ENCODE data around the gene LMBR1. TPM values are rescaled to one million over a fixed set of nuclear protein-coding genes. Genes with fewer than 3 reads are reported as not detected.
A peak's percentile ranks its signal among the peaks of the same experiment; 100 is the strongest.
"Not testable (repeated sequence)": the region's sequence is repeated elsewhere in the genome, so short reads cannot be mapped to it uniquely, and the experiment has no call there.

Gene LMBR1
- total RNA-seq, 1 donor from 2014 or later, result 37.3 TPM

- H3K4me3 Mint-ChIP-seq (ENCODE audit: unreplicated experiment), result no peak overlapping the region
- H3K36me3 Mint-ChIP-seq (ENCODE audit: low read depth), result no peaks in the 10 kb centered on the region
- H3K27me3 Mint-ChIP-seq (ENCODE audit: low read depth), result peaks cover 2% of the 10 kb centered on the region
- H3K4me1 Mint-ChIP-seq (ENCODE audit: low read depth), result no peaks in the 10 kb centered on the region
- DNase-seq (ENCODE audit: low spot score), result no peak
- no peak for TF ChIP-seq CTCF (IDR thresholded peaks at IDR 0.05)
- no peak overlapping the region for H3K27ac Mint-ChIP-seq (ENCODE audit: unreplicated experiment)
- H3K9me3 Mint-ChIP-seq (ENCODE audit: low read depth), result no peaks in the 10 kb centered on the region
Observed at GRCh38 chr7:156935250-156935649, 42.3 kb upstream of the LMBR1 start.

- peaks cover 16% of the 10 kb centered on the region for H3K27me3 Mint-ChIP-seq (ENCODE audit: low read depth)
- no peaks in the 10 kb centered on the region for H3K36me3 Mint-ChIP-seq (ENCODE audit: low read depth)
- H3K4me1 Mint-ChIP-seq (ENCODE audit: low read depth), result no peaks in the 10 kb centered on the region
- H3K4me3 Mint-ChIP-seq (ENCODE audit: unreplicated experiment), result no peak overlapping the region
- no peaks in the 10 kb centered on the region for H3K9me3 Mint-ChIP-seq (ENCODE audit: low read depth)
- DNase-seq (ENCODE audit: low spot score), result no peak
- no peak for TF ChIP-seq CTCF (IDR thresholded peaks at IDR 0.05)
- no peak overlapping the region for H3K27ac Mint-ChIP-seq (ENCODE audit: unreplicated experiment)
Observed at GRCh38 chr7:156932006-156932405, 39.0 kb upstream of the LMBR1 start.

- H3K4me1 Mint-ChIP-seq (ENCODE audit: low read depth), result no peaks in the 10 kb centered on the region
- DNase-seq (ENCODE audit: low spot score), result peak; percentile 44
- no peak overlapping the region for H3K4me3 Mint-ChIP-seq (ENCODE audit: unreplicated experiment)
- H3K9me3 Mint-ChIP-seq (ENCODE audit: low read depth), result no peaks in the 10 kb centered on the region
- H3K36me3 Mint-ChIP-seq (ENCODE audit: low read depth), result no peaks in the 10 kb centered on the region
- TF ChIP-seq CTCF (IDR thresholded peaks at IDR 0.05), result no peak
- peaks cover 16% of the 10 kb centered on the region for H3K27me3 Mint-ChIP-seq (ENCODE audit: low read depth)
- no peak overlapping the region for H3K27ac Mint-ChIP-seq (ENCODE audit: unreplicated experiment)
Observed at GRCh38 chr7:156929789-156930539, 37.0 kb upstream of the LMBR1 start.

- Mint-ChIP-seq H3K9me3 (ENCODE audit: low read depth) (no peaks in the 10 kb centered on the region), H3K27me3 (ENCODE audit: low read depth) (peaks cover 16% of the 10 kb centered on the region), H3K4me1 (ENCODE audit: low read depth) (no peaks in the 10 kb centered on the region), H3K27ac (ENCODE audit: unreplicated experiment) (no peak overlapping the region), H3K4me3 (ENCODE audit: unreplicated experiment) (no peak overlapping the region), H3K36me3 (ENCODE audit: low read depth) (no peaks in the 10 kb centered on the region)
- DNase-seq (ENCODE audit: low spot score), result no peak
- TF ChIP-seq CTCF (IDR thresholded peaks at IDR 0.05), result no peak
Observed at GRCh38 chr7:156928406-156928747, 35.4 kb upstream of the LMBR1 start.

- H3K4me3 Mint-ChIP-seq (ENCODE audit: unreplicated experiment), result no peak overlapping the region
- no peaks in the 10 kb centered on the region for H3K36me3 Mint-ChIP-seq (ENCODE audit: low read depth)
- H3K4me1 Mint-ChIP-seq (ENCODE audit: low read depth), result no peaks in the 10 kb centered on the region
- H3K9me3 Mint-ChIP-seq (ENCODE audit: low read depth), result no peaks in the 10 kb centered on the region
- DNase-seq (ENCODE audit: low spot score), result no peak
- peaks cover 16% of the 10 kb centered on the region for H3K27me3 Mint-ChIP-seq (ENCODE audit: low read depth)
- no peak overlapping the region for H3K27ac Mint-ChIP-seq (ENCODE audit: unreplicated experiment)
- no peak for TF ChIP-seq CTCF (IDR thresholded peaks at IDR 0.05)
Observed at GRCh38 chr7:156927571-156928405, 34.8 kb upstream of the LMBR1 start.

- H3K36me3 Mint-ChIP-seq (ENCODE audit: low read depth); H3K9me3 Mint-ChIP-seq (ENCODE audit: low read depth); DNase-seq (ENCODE audit: low spot score); H3K4me3 Mint-ChIP-seq (ENCODE audit: unreplicated experiment); H3K4me1 Mint-ChIP-seq (ENCODE audit: low read depth); H3K27ac Mint-ChIP-seq (ENCODE audit: unreplicated experiment): not testable (repeated sequence)
- peaks cover 16% of the 10 kb centered on the region for H3K27me3 Mint-ChIP-seq (ENCODE audit: low read depth)
Observed at GRCh38 chr7:156925821-156926220, 32.8 kb upstream of the LMBR1 start.

GRCh38 chr7:156922304-156922703, 29.3 kb upstream of the LMBR1 start:
- not testable (repeated sequence) for H3K4me1 Mint-ChIP-seq (ENCODE audit: low read depth); H3K9me3 Mint-ChIP-seq (ENCODE audit: low read depth); H3K4me3 Mint-ChIP-seq (ENCODE audit: unreplicated experiment)

More at GRCh38 chr7:156922304-156922703, 29.3 kb upstream of the LMBR1 start:
- H3K27ac Mint-ChIP-seq (ENCODE audit: unreplicated experiment); DNase-seq (ENCODE audit: low spot score); H3K36me3 Mint-ChIP-seq (ENCODE audit: low read depth); H3K27me3 Mint-ChIP-seq (ENCODE audit: low read depth): not testable (repeated sequence)
